GM12865 (cell line): ENCODE results near the gene SESTD1.

ENCODE experiments used
- DNase-seq: peaks from one replicate; pipeline ENCODE4 v3.0.0; 2010; ENCODE audit warnings: low read depth
- H3K4me3 ChIP-seq: 2 replicates; pipeline ENCODE4 v1.5.1; 2011; ENCODE audit warnings: mild to moderate bottlenecking, low read depth, low read length, control low read depth
- CTCF ChIP-seq: IDR thresholded peaks from 2 replicates; pipeline ENCODE4 v1.5.1; 2011; ENCODE audit warnings: low read length, control low read depth, low read depth, inconsistent platforms; ENCODE audit not compliant: insufficient read depth; ENCODE audit errors: missing control alignments

SESTD1 gene

DNA sequence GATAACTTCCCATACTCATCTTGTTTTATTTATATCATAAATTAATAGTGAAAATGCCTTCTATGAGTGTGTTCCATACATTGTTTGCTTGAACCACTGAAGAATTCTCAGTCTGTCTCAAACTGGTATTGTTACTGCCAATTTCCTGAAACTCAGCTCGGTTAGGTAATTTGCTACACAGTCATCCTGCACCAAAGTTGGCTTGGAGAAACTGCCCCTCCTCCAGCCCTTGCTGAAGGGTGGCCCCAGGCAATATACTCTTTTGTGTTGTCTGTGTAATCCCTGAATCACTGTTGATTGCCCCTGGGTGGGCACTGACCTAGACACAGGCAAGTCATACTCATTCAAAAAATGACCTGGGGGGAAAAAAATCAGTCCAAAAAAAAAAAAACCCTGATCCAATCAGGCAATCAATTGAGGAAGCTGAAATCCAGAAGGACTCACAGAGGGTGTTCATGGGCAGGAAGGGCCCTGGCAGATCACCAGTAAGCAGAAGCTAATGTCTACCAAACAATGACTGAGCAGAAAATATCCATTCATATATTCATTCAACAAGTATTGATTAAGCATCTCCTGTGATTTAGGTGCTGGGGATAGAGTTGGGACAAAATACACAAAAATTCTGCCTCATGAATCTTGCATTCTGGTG lies 3.8 kb upstream of the SESTD1 start:
- TF ChIP-seq CTCF = no peak
- H3K4me3 ChIP-seq = no peak overlapping the region
- peak; percentile 78 for DNase-seq

DNA sequence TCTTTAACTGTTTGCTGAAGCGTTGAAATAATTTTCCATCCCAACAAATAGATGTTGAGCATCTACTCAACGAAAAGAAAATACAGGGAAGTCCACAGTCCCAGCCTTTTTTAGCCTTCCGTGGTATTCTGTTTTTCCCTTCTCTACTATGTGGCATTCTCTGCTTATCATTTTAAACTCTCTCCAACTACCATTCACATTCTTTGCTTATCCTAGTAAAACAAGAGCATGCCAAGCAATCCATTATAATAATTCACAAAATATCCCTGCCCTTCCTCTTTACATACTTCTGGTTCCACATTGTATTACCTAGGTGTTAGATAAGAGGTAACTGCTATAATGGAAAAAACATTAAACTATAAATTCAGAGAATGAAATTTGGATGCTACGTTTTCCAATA lies 1.6 kb upstream of the SESTD1 start:
- DNase-seq = no peak
- TF ChIP-seq CTCF = no peak
- no peak overlapping the region for H3K4me3 ChIP-seq

DNA sequence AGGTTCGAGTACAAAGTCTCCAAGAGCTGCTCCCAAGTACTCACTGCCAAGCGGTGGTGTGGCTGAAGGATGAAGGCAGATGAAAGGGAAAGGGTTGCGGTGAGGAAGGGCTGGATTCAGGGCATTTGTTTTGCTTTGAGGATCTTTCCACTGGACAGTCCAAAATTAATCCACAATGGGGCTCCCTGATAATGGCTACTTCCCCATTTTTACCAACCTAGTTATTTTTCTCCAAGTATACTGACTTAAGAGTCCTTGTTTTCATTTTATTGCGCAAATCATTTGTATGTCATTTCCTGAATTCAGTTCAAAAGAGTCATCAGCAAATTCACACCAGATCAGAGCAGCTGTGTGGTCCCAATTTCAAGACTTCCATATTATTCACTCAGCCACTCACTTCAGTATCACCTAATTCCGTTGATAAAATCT lies 464 bp upstream of the SESTD1 start:
- H3K4me3 ChIP-seq = peak overlapping the region; percentile 89
- no peak for TF ChIP-seq CTCF

GRCh38 chr2:179263446-179264367 lies 925 bp downstream of the SESTD1 start:
- DNase-seq = peak; percentile 30
- peak overlapping the region; percentile 89 for H3K4me3 ChIP-seq
- no peak for TF ChIP-seq CTCF

More for the DNA sequence above, 464 bp upstream of the SESTD1 start:
- DNase-seq = no peak

GRCh38 chr2:179263015-179263414 lies 1.6 kb downstream of the SESTD1 start:
- no peak for TF ChIP-seq CTCF
- H3K4me3 ChIP-seq = no peak overlapping the region; the same call in 1 of the 2 replicates

GRCh38 chr2:179262077-179262660 lies 2.5 kb downstream of the SESTD1 start:
- no peak for DNase-seq
- H3K4me3 ChIP-seq = no peak overlapping the region
- TF ChIP-seq CTCF = no peak

More at GRCh38 chr2:179263015-179263414, 1.6 kb downstream of the SESTD1 start:
- no peak for DNase-seq
